H9 (cell line): ENCODE data around the gene TOP3B. TPM values are rescaled to one million over a fixed set of nuclear protein-coding genes. Genes with fewer than 3 reads are reported as not detected.

Experiments used
- DNase-seq: peaks from one replicate; pipeline ENCODE4 v3.0.0-alpha.2; 2017
- H2AFZ ChIP-seq: one replicate; pipeline ENCODE4 v1.6.1; 2013; ENCODE audit warnings: mild to moderate bottlenecking, low read length, control low read depth, moderate library complexity
- H2AK5ac ChIP-seq: 2 replicates; pipeline ENCODE4 v1.6.1; 2013; ENCODE audit warnings: low read length, control low read depth, mixed read lengths; ENCODE audit not compliant: insufficient read length
- H2BK120ac ChIP-seq: one replicate; pipeline ENCODE4 v1.6.1; 2013; ENCODE audit warnings: low read depth, mild to moderate bottlenecking, low read length, control low read depth, inconsistent platforms; ENCODE audit not compliant: poor library complexity, severe bottlenecking
- H2BK12ac ChIP-seq: 2 replicates; pipeline ENCODE4 v1.6.1; 2013; ENCODE audit warnings: low read length, control low read depth, mixed read lengths, low read depth; ENCODE audit not compliant: insufficient read length
- H2BK15ac ChIP-seq: 2 replicates; pipeline ENCODE4 v1.6.1; 2013; ENCODE audit warnings: low read depth, low read length, control low read depth
- H2BK20ac ChIP-seq: one replicate; pipeline ENCODE4 v1.6.1; 2013; ENCODE audit warnings: low read depth, mild to moderate bottlenecking, low read length, control low read depth, inconsistent platforms; ENCODE audit not compliant: poor library complexity, severe bottlenecking
- H2BK5ac ChIP-seq: 2 replicates; pipeline ENCODE4 v1.6.1; 2013; ENCODE audit warnings: low read length, control low read depth, mixed read lengths; ENCODE audit not compliant: insufficient read length
- H3K14ac ChIP-seq: 2 replicates; pipeline ENCODE4 v1.6.1; 2013; ENCODE audit warnings: low read length, control low read depth; ENCODE audit not compliant: insufficient read depth
- H3K18ac ChIP-seq: 2 replicates; pipeline ENCODE4 v1.6.1; 2013; ENCODE audit warnings: low read depth, mild to moderate bottlenecking, mixed read lengths, low read length, control low read depth; ENCODE audit not compliant: insufficient read length
- H3K23ac ChIP-seq: 2 replicates; pipeline ENCODE4 v1.6.1; 2013; ENCODE audit warnings: low read length, control low read depth, mixed read lengths, low read depth; ENCODE audit not compliant: insufficient read length
- H3K23me2 ChIP-seq: 2 replicates; pipeline ENCODE4 v1.6.1; 2013; ENCODE audit warnings: low read depth, mild to moderate bottlenecking, mixed read lengths, low read length, control low read depth; ENCODE audit not compliant: insufficient read length, poor library complexity, severe bottlenecking
- H3K27ac ChIP-seq: 2 replicates; pipeline ENCODE4 v1.5.1; 2013; ENCODE audit warnings: low read length, control low read depth, mixed read lengths, low read depth; ENCODE audit not compliant: insufficient read length
- H3K27me3 ChIP-seq: 2 replicates; pipeline ENCODE4 v1.6.1; 2013; ENCODE audit warnings: low read length, control low read depth, inconsistent platforms; ENCODE audit not compliant: insufficient read depth
- H3K4ac ChIP-seq: 2 replicates; pipeline ENCODE4 v1.6.1; 2013; ENCODE audit warnings: low read depth, mild to moderate bottlenecking, control low read depth, inconsistent platforms, low read length, moderate library complexity
- H3K4me1 ChIP-seq: 2 replicates; pipeline ENCODE4 v1.6.1; 2013; ENCODE audit warnings: low read length, control low read depth, inconsistent platforms; ENCODE audit not compliant: insufficient read depth
- H3K4me2 ChIP-seq: 2 replicates; pipeline ENCODE4 v1.6.1; 2013; ENCODE audit warnings: low read length, control low read depth, mixed read lengths; ENCODE audit not compliant: insufficient read length, insufficient read depth
- H3K56ac ChIP-seq: 2 replicates; pipeline ENCODE4 v1.6.1; 2013; ENCODE audit warnings: low read depth, mild to moderate bottlenecking, mixed read lengths, low read length, control low read depth; ENCODE audit not compliant: insufficient read length
- H3K79me1 ChIP-seq: 2 replicates; pipeline ENCODE4 v1.6.1; 2013; ENCODE audit warnings: low read depth, mild to moderate bottlenecking, moderate library complexity, low read length, control low read depth, inconsistent platforms; ENCODE audit not compliant: insufficient read depth, poor library complexity, severe bottlenecking
- H3K79me2 ChIP-seq: 2 replicates; pipeline ENCODE4 v1.6.1; 2013; ENCODE audit warnings: low read length, control low read depth, inconsistent platforms; ENCODE audit not compliant: insufficient read depth
- H3K9ac ChIP-seq: 2 replicates; pipeline ENCODE4 v1.6.1; 2013; ENCODE audit warnings: low read length, control low read depth, mixed read lengths; ENCODE audit not compliant: insufficient read length; ENCODE audit errors: extremely low read depth
- H3K9me3 ChIP-seq: one replicate; pipeline ENCODE4 v1.6.1; 2013; ENCODE audit warnings: low read depth, low read length, inconsistent platforms; ENCODE audit not compliant: control insufficient read depth
- H3T11ph ChIP-seq: one replicate; pipeline ENCODE4 v1.6.1; 2013; ENCODE audit warnings: mild to moderate bottlenecking, low read length, control low read depth, inconsistent platforms
- H4K20me1 ChIP-seq: one replicate; pipeline ENCODE4 v1.6.1; 2013; ENCODE audit not compliant: control insufficient read depth, insufficient read length, insufficient read depth
- H4K5ac ChIP-seq: 2 replicates; pipeline ENCODE4 v1.6.1; 2013; ENCODE audit warnings: low read depth, mild to moderate bottlenecking, mixed read lengths, low read length, control low read depth; ENCODE audit not compliant: insufficient read length
- H4K8ac ChIP-seq: replicated peaks from 2 replicates; pipeline ENCODE4 v1.6.1; 2013; ENCODE audit warnings: low read length, control low read depth, mixed read lengths, low read depth; ENCODE audit not compliant: insufficient read length
- H4K91ac ChIP-seq: 2 replicates; pipeline ENCODE4 v1.6.1; 2013; ENCODE audit warnings: low read depth, mild to moderate bottlenecking, moderate library complexity, mixed read lengths, low read length, control low read depth; ENCODE audit not compliant: insufficient read length
- H3K27ac Mint-ChIP-seq, 3 experiments: 2 replicates in 2 of 3; 3 replicates in 1 of 3; pipeline ENCODE4 v1.8.0; 2020 to 2021; ENCODE audit warnings: mixed read lengths in 3 of 3, mild to moderate bottlenecking in 1 of 3, moderate library complexity in 1 of 3
- H3K27me3 Mint-ChIP-seq: 2 replicates; pipeline ENCODE4 v1.8.0; 2021; ENCODE audit warnings: low read depth, mild to moderate bottlenecking, moderate library complexity, mixed read lengths
- H3K36me3 Mint-ChIP-seq, 3 experiments: 2 replicates in 2 of 3; 3 replicates in 1 of 3; pipeline ENCODE4 v1.8.0; 2020 to 2021; ENCODE audit warnings: low read depth in 3 of 3, mixed read lengths in 3 of 3; ENCODE audit not compliant: insufficient read depth in 1 of 3
- H3K4me1 Mint-ChIP-seq, 2 experiments: 2 replicates each; pipeline ENCODE4 v1.8.0; 2020; ENCODE audit warnings: mixed read lengths in 2 of 2
- H3K4me3 Mint-ChIP-seq, 2 experiments: 2 replicates in 1 of 2; 3 replicates in 1 of 2; pipeline ENCODE4 v1.8.0; 2020 to 2021; ENCODE audit warnings: mild to moderate bottlenecking in 2 of 2, mixed read lengths in 2 of 2, moderate library complexity in 1 of 2
- H3K9me3 Mint-ChIP-seq, 2 experiments: 2 replicates in 1 of 2; 3 replicates in 1 of 2; pipeline ENCODE4 v1.8.0; 2020; ENCODE audit warnings: mild to moderate bottlenecking in 2 of 2, mixed read lengths in 2 of 2, moderate library complexity in 1 of 2
- WGBS: extraction: QIAGEN DNeasy Blood & Tissue Kit; methylation state at CpG from one replicate; pipeline ENCODE4 v1.1.7; 2013; ENCODE audit warnings: missing lambda C conversion rate, low lambda C conversion rate, mixed read lengths; ENCODE audit not compliant: insufficient read length; ENCODE audit errors: extremely low coverage; 5-methylcytosine and 5-hydroxymethylcytosine counted together
- total RNA-seq: library from RNA; stranded (reverse); gene quantifications from 2 replicates; pipeline ENCODE4 v1.2.1, GENCODE V29; 2021
- TF ChIP-seq, protein P1 (sequence below): fragments of 200-600 bp; sonication (generic); conservative IDR thresholded peaks from 3 replicates; pipeline ENCODE4 v1.8.0; 2021; ENCODE audit warnings: antibody characterized with exemption, mild to moderate bottlenecking

The TOP3B gene
- total RNA-seq, 1 experiment from 2014 or later, result 55.2 TPM

DNA sequence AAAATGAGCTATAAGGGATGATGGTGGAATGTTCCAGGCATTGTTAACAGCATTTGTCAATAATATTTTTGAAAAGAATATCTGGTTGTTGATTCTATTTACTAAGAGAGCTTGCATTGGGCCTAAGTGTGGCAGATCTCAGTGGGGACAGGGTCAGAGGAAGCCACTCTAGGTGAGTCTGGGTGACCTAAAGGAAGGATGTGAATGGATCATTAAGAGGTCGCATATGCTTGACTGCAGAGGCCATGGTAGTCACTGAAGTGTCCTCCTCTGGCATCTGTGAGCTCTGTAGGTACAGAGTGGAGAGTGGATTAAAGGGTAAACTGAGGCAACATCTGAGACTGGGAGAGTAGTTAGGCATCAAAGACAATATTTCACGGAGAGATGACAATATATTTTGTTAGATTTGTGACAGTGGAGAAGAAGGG lies 37.9 kb upstream of the TOP3B start:
- H3K4me1 ChIP-seq, result no peaks in the 10 kb centered on the region; the same call in 1 of the 2 replicates
- no peaks in the 10 kb centered on the region for H3K23me2 ChIP-seq
- H4K8ac ChIP-seq, result no peak overlapping the region
- no peak overlapping the region for H3K4me2 ChIP-seq
- TF ChIP-seq, protein P1, sequence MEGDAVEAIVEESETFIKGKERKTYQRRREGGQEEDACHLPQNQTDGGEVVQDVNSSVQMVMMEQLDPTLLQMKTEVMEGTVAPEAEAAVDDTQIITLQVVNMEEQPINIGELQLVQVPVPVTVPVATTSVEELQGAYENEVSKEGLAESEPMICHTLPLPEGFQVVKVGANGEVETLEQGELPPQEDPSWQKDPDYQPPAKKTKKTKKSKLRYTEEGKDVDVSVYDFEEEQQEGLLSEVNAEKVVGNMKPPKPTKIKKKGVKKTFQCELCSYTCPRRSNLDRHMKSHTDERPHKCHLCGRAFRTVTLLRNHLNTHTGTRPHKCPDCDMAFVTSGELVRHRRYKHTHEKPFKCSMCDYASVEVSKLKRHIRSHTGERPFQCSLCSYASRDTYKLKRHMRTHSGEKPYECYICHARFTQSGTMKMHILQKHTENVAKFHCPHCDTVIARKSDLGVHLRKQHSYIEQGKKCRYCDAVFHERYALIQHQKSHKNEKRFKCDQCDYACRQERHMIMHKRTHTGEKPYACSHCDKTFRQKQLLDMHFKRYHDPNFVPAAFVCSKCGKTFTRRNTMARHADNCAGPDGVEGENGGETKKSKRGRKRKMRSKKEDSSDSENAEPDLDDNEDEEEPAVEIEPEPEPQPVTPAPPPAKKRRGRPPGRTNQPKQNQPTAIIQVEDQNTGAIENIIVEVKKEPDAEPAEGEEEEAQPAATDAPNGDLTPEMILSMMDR, result no peak
- no peak overlapping the region for H3K14ac ChIP-seq
- no peak overlapping the region for H2AFZ ChIP-seq
- H4K91ac ChIP-seq, result no peak overlapping the region
- DNase-seq, result no peak
- H3K18ac ChIP-seq, result no peak overlapping the region
- Mint-ChIP-seq H3K27me3 (peaks cover 98% of the 10 kb centered on the region), H3K27ac (no peak overlapping the region), H3K9me3 (peaks cover 0 to 3% of the 10 kb centered on the region in 2 experiments; a peak in 1 of 5 replicates), H3K36me3 (no peaks in the 10 kb centered on the region), H3K4me3 (no peak overlapping the region), H3K4me1 (peaks cover 9 to 24% of the 10 kb centered on the region in 2 experiments)
- no peak overlapping the region for H2BK120ac ChIP-seq
- no peaks in the 10 kb centered on the region for H4K20me1 ChIP-seq
- no peak overlapping the region for H3K23ac ChIP-seq
- H2AK5ac ChIP-seq, result no peak overlapping the region
- H3K9me3 ChIP-seq, result no peaks in the 10 kb centered on the region
- no CpG with 5 or more reads among the region's 2 CpGs for WGBS
- H4K5ac ChIP-seq, result no peak overlapping the region
- H2BK20ac ChIP-seq, result no peak overlapping the region
- H3K9ac ChIP-seq, result no peak overlapping the region
- no peak overlapping the region for H3T11ph ChIP-seq
- no peak overlapping the region for H3K4ac ChIP-seq
- no peak overlapping the region for H2BK15ac ChIP-seq
- H3K79me1 ChIP-seq, result no peaks in the 10 kb centered on the region
- H2BK12ac ChIP-seq, result no peak overlapping the region
- H3K56ac ChIP-seq, result no peak overlapping the region
- H3K27ac ChIP-seq, result no peak overlapping the region
- no peak overlapping the region for H2BK5ac ChIP-seq
- peaks cover 6% of the 10 kb centered on the region; the same call in 1 of the 2 replicates for H3K27me3 ChIP-seq
- no peaks in the 10 kb centered on the region for H3K79me2 ChIP-seq
